T-helper 17 cell (primary cell): Measurements from ENCODE around the gene MFSD6. TPM values are rescaled to one million over a fixed set of nuclear protein-coding genes. Genes with fewer than 3 reads are reported as not detected.
A peak's percentile ranks its signal among the peaks of the same experiment; 100 is the strongest.
"Not testable (repeated sequence)": the region's sequence is repeated elsewhere in the genome, so short reads cannot be mapped to it uniquely, and the experiment has no call there.

Experiments used
- ATAC-seq: fragments of 150-1000 bp; cut with Tn5 transposase; 2 replicates; pipeline ENCODE4 v1.10.0; 2021; ENCODE audit warnings: mild to moderate bottlenecking, moderate library complexity
- DNase-seq, 3 donors: peaks; one replicate each; pipeline versions ENCODE4 v3.0.0 to v3.0.0-alpha.2; 2020 to 2021
- H3K9me3 ChIP-seq: one replicate; pipeline ENCODE4 v1.7.0; 2013; ENCODE audit warnings: low read length, mild to moderate bottlenecking; ENCODE audit not compliant: control insufficient read depth, poor library complexity, severe bottlenecking
- H3K27ac Mint-ChIP-seq: one replicate; pipeline ENCODE4 v1.8.0; 2022; ENCODE audit warnings: mild to moderate bottlenecking, moderate library complexity, mixed read lengths
- H3K27me3 Mint-ChIP-seq: one replicate; pipeline ENCODE4 v1.8.0; 2022; ENCODE audit warnings: mixed read lengths
- H3K36me3 Mint-ChIP-seq: one replicate; pipeline ENCODE4 v1.8.0; 2022; ENCODE audit warnings: low read depth, mixed read lengths
- H3K4me1 Mint-ChIP-seq: one replicate; pipeline ENCODE4 v1.8.0; 2022; ENCODE audit warnings: mild to moderate bottlenecking, mixed read lengths
- H3K4me3 Mint-ChIP-seq: one replicate; pipeline ENCODE4 v1.8.0; 2022; ENCODE audit warnings: mild to moderate bottlenecking, moderate library complexity, mixed read lengths
- total RNA-seq, 4 donors: library from RNA in 2 of 4; stranded (reverse) in 2 of 4; gene quantifications; one replicate each; pipeline ENCODE4 v1.2.3 and lab custom pipeline; 2022 to 2026

The MFSD6 gene
- total RNA-seq, 2 donors from 2014 or later, result 36.2 to 55.6 TPM

GRCh38 chr2:190489475-190489874 lies 81.3 kb downstream of the MFSD6 start:
- peaks cover 13% of the 10 kb centered on the region for H3K4me1 Mint-ChIP-seq
- no peaks in the 10 kb centered on the region for H3K27me3 Mint-ChIP-seq
- peaks cover 12% of the 10 kb centered on the region for H3K36me3 Mint-ChIP-seq
- DNase-seq, result no peak
- no peak overlapping the region for H3K27ac Mint-ChIP-seq
- no peak overlapping the region for H3K4me3 Mint-ChIP-seq
- H3K9me3 ChIP-seq, result no peaks in the 10 kb centered on the region
- no peak for ATAC-seq

- H3K27me3 Mint-ChIP-seq, result no peaks in the 10 kb centered on the region
- peaks cover 16% of the 10 kb centered on the region for H3K4me1 Mint-ChIP-seq
- no peaks in the 10 kb centered on the region for H3K9me3 ChIP-seq
- ATAC-seq (no peak), DNase-seq (no peak)
- peaks cover 12% of the 10 kb centered on the region for H3K36me3 Mint-ChIP-seq
- H3K4me3 Mint-ChIP-seq, result no peak overlapping the region
- no peak overlapping the region for H3K27ac Mint-ChIP-seq
Observed at GRCh38 chr2:190490502-190490901, 82.3 kb downstream of the MFSD6 start.

GRCh38 chr2:190493095-190493494 lies 84.9 kb downstream of the MFSD6 start:
- DNase-seq (no peak), ATAC-seq (no peak)
- peaks cover 13% of the 10 kb centered on the region for H3K4me1 Mint-ChIP-seq
- H3K9me3 ChIP-seq, result no peaks in the 10 kb centered on the region
- no peaks in the 10 kb centered on the region for H3K27me3 Mint-ChIP-seq
- H3K4me3 Mint-ChIP-seq, result no peak overlapping the region
- H3K36me3 Mint-ChIP-seq, result peaks cover 11% of the 10 kb centered on the region
- H3K27ac Mint-ChIP-seq, result peak overlapping the region; percentile 27

- not testable (repeated sequence) for H3K36me3 Mint-ChIP-seq, H3K9me3 ChIP-seq, ATAC-seq, DNase-seq, H3K27me3 Mint-ChIP-seq, H3K4me3 Mint-ChIP-seq
- peaks cover 12% of the 10 kb centered on the region for H3K4me1 Mint-ChIP-seq
- peak overlapping the region; percentile 27 for H3K27ac Mint-ChIP-seq
Observed at GRCh38 chr2:190494600-190495227, 86.6 kb downstream of the MFSD6 start.

- DNase-seq, result no peak
- Mint-ChIP-seq H3K27me3 (no peaks in the 10 kb centered on the region), H3K4me1 (peaks cover 16% of the 10 kb centered on the region), H3K27ac (peak overlapping the region; percentile 14), H3K4me3 (no peak overlapping the region), H3K36me3 (peaks cover 4% of the 10 kb centered on the region)
- ATAC-seq, result no peak
- no peaks in the 10 kb centered on the region for H3K9me3 ChIP-seq
Observed at GRCh38 chr2:190497428-190497827, 89.3 kb downstream of the MFSD6 start.

GRCh38 chr2:190499273-190499672 lies 91.1 kb downstream of the MFSD6 start:
- H3K36me3 Mint-ChIP-seq, result peaks cover 8% of the 10 kb centered on the region
- DNase-seq (no peak), ATAC-seq (no peak)
- H3K4me1 Mint-ChIP-seq, result peaks cover 12% of the 10 kb centered on the region
- no peak overlapping the region for H3K4me3 Mint-ChIP-seq
- no peaks in the 10 kb centered on the region for H3K27me3 Mint-ChIP-seq
- H3K9me3 ChIP-seq, result no peaks in the 10 kb centered on the region
- no peak overlapping the region for H3K27ac Mint-ChIP-seq

- Mint-ChIP-seq H3K36me3 (peaks cover 8% of the 10 kb centered on the region), H3K27ac (no peak overlapping the region), H3K4me3 (no peak overlapping the region), H3K27me3 (no peaks in the 10 kb centered on the region), H3K4me1 (peaks cover 7% of the 10 kb centered on the region)
- ATAC-seq (no peak), DNase-seq (no peak)
- no peaks in the 10 kb centered on the region for H3K9me3 ChIP-seq
Observed at GRCh38 chr2:190500054-190500502, 91.9 kb downstream of the MFSD6 start.

GRCh38 chr2:190501231-190501630 lies 93.1 kb downstream of the MFSD6 start:
- H3K27me3 Mint-ChIP-seq, result no peaks in the 10 kb centered on the region
- peaks cover 8% of the 10 kb centered on the region for H3K36me3 Mint-ChIP-seq
- H3K27ac Mint-ChIP-seq, result peak overlapping the region; percentile 53
- peaks cover 7% of the 10 kb centered on the region for H3K4me1 Mint-ChIP-seq
- ATAC-seq (no peak), DNase-seq (no peak)
- H3K4me3 Mint-ChIP-seq, result no peak overlapping the region
- H3K9me3 ChIP-seq, result no peaks in the 10 kb centered on the region

- Mint-ChIP-seq H3K27me3 (no peaks in the 10 kb centered on the region), H3K4me3 (no peak overlapping the region), H3K4me1 (peaks cover 9% of the 10 kb centered on the region), H3K36me3 (peaks cover 8% of the 10 kb centered on the region), H3K27ac (no peak overlapping the region)
- ATAC-seq (no peak), DNase-seq (no peak)
- H3K9me3 ChIP-seq, result no peaks in the 10 kb centered on the region
Observed at GRCh38 chr2:190501702-190502407, 93.7 kb downstream of the MFSD6 start.

GRCh38 chr2:190503088-190503487 lies 94.9 kb downstream of the MFSD6 start:
- ATAC-seq (no peak), DNase-seq (no peak)
- Mint-ChIP-seq H3K27me3 (no peaks in the 10 kb centered on the region), H3K36me3 (peaks cover 10% of the 10 kb centered on the region), H3K27ac (peak overlapping the region; percentile 85), H3K4me3 (no peak overlapping the region), H3K4me1 (peaks cover 9% of the 10 kb centered on the region)
- no peaks in the 10 kb centered on the region for H3K9me3 ChIP-seq

GRCh38 chr2:190504912-190505311 lies 96.8 kb downstream of the MFSD6 start:
- no peaks in the 10 kb centered on the region for H3K27me3 Mint-ChIP-seq
- peak overlapping the region; percentile 60 for H3K27ac Mint-ChIP-seq
- no peak for ATAC-seq
- no peak for DNase-seq
- H3K36me3 Mint-ChIP-seq, result peaks cover 10% of the 10 kb centered on the region
- H3K4me1 Mint-ChIP-seq, result peaks cover 9% of the 10 kb centered on the region
- no peaks in the 10 kb centered on the region for H3K9me3 ChIP-seq
- no peak overlapping the region for H3K4me3 Mint-ChIP-seq

- peak overlapping the region; percentile 60 for H3K27ac Mint-ChIP-seq
- no peaks in the 10 kb centered on the region for H3K9me3 ChIP-seq
- no peak overlapping the region for H3K4me3 Mint-ChIP-seq
- H3K36me3 Mint-ChIP-seq, result peaks cover 10% of the 10 kb centered on the region
- H3K4me1 Mint-ChIP-seq, result peaks cover 9% of the 10 kb centered on the region
- DNase-seq (no peak), ATAC-seq (no peak)
- no peaks in the 10 kb centered on the region for H3K27me3 Mint-ChIP-seq
Observed at GRCh38 chr2:190505696-190506095, 97.5 kb downstream of the MFSD6 start.

- H3K4me3 Mint-ChIP-seq, result no peak overlapping the region
- H3K27me3 Mint-ChIP-seq, result no peaks in the 10 kb centered on the region
- peak overlapping the region; percentile 60 for H3K27ac Mint-ChIP-seq
- H3K4me1 Mint-ChIP-seq, result peaks cover 5% of the 10 kb centered on the region
- no peaks in the 10 kb centered on the region for H3K9me3 ChIP-seq
- no peak for DNase-seq
- H3K36me3 Mint-ChIP-seq, result peaks cover 6% of the 10 kb centered on the region
- ATAC-seq, result no peak
Observed at GRCh38 chr2:190506666-190507065, 98.5 kb downstream of the MFSD6 start.

- peak overlapping the region; percentile 60 for H3K27ac Mint-ChIP-seq
- no peak for ATAC-seq
Observed at GRCh38 chr2:190507135-190507534, 99.0 kb downstream of the MFSD6 start.

More at GRCh38 chr2:190507135-190507534, 99.0 kb downstream of the MFSD6 start:
- H3K9me3 ChIP-seq, result no peaks in the 10 kb centered on the region
- H3K36me3 Mint-ChIP-seq, result peaks cover 6% of the 10 kb centered on the region
- DNase-seq, result no peak
- H3K4me3 Mint-ChIP-seq, result no peak overlapping the region
- H3K27me3 Mint-ChIP-seq, result no peaks in the 10 kb centered on the region
- peaks cover 5% of the 10 kb centered on the region for H3K4me1 Mint-ChIP-seq
